DOHH2 (cell line): Measurements from ENCODE around the gene PPP1R2C.

Experiments
- EZH2phosphoT487 ChIP-seq: fragments of 200-600 bp; sonication (generic); IDR thresholded peaks from 2 replicates; pipeline ENCODE4 v1.6.1; 2017; ENCODE audit warnings: borderline replicate concordance, mild to moderate bottlenecking, antibody characterized with exemption, low read length, moderate library complexity, mixed read lengths
- TF ChIP-seq, protein P1 (sequence below): fragments of 200-600 bp; sonication (generic); IDR thresholded peaks from one replicate; pipeline ENCODE4 v1.5.1; 2014; ENCODE audit warnings: antibody characterized with exemption, mild to moderate bottlenecking, low read depth, low read length; ENCODE audit not compliant: poor library complexity, severe bottlenecking

DNA sequence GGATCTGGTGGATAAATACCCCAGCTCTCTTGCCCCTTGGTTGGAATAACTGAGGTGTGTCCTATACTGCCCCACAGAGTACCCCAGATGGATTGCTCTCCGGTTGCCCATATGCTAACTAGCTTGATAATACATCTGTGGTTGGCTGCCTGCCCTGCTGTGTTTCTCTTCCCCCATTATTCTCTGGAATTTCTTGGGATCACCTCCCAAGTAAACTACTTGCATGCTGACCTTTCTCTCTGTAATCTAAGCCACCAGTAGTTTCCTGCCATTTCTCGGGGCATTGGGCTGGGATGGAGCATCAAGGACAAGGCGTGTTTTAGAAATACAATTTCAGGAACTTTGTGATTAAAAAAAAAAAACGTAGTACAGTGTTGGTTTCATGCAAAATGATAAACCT is 25.2 kb downstream of the PPP1R2C start:
- TF ChIP-seq, protein P1, sequence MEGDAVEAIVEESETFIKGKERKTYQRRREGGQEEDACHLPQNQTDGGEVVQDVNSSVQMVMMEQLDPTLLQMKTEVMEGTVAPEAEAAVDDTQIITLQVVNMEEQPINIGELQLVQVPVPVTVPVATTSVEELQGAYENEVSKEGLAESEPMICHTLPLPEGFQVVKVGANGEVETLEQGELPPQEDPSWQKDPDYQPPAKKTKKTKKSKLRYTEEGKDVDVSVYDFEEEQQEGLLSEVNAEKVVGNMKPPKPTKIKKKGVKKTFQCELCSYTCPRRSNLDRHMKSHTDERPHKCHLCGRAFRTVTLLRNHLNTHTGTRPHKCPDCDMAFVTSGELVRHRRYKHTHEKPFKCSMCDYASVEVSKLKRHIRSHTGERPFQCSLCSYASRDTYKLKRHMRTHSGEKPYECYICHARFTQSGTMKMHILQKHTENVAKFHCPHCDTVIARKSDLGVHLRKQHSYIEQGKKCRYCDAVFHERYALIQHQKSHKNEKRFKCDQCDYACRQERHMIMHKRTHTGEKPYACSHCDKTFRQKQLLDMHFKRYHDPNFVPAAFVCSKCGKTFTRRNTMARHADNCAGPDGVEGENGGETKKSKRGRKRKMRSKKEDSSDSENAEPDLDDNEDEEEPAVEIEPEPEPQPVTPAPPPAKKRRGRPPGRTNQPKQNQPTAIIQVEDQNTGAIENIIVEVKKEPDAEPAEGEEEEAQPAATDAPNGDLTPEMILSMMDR, result no peak
- no peak for TF ChIP-seq EZH2phosphoT487
